NCI-H460 (cell line): ENCODE data around the gene FES. TPM values are rescaled to one million over a fixed set of nuclear protein-coding genes. Genes with fewer than 3 reads are reported as not detected.
A peak's percentile ranks its signal among the peaks of the same experiment; 100 is the strongest.
"Not testable (repeated sequence)": the region's sequence is repeated elsewhere in the genome, so short reads cannot be mapped to it uniquely, and the experiment has no call there.

ENCODE experiments used
- DNase-seq: peaks from one replicate; pipeline ENCODE4 v3.0.0-alpha.2; 2016; ENCODE audit warnings: low read depth; ENCODE audit errors: extremely low read depth
- polyA plus RNA-seq: library from polyadenylated mRNA; depleted of rRNA; stranded (reverse); fragments of >200 nt; gene quantifications from 2 replicates; pipeline ENCODE4 v1.2.3, GENCODE V29; 2014; cell fraction: nucleus; rRNA removed
- total RNA-seq: library from RNA; depleted of rRNA; stranded (reverse); fragments of >200 nt; shearing (Covaris generic); gene quantifications from 2 replicates; pipeline ENCODE4 v1.2.3, GENCODE V29; 2014; rRNA removed

The FES gene
- 0.59 TPM in 1 of 2 replicates, not detected in the other for total RNA-seq
- not detected in 2 replicates for polyA plus RNA-seq

GRCh38 chr15:90883976-90884718 is at the start of gene FES:
Gene FES (plus strand): TSS chr15:90884504. CDS start chr15:90885046, 542 bp downstream.
- no peak for DNase-seq

GRCh38 chr15:90834626-90835025 is 49.7 kb upstream of the FES start:
- DNase-seq: no peak

- peak; percentile 14 for DNase-seq
Measured at GRCh38 chr15:90836296-90836871, 47.9 kb upstream of the FES start.

- DNase-seq: no peak
Measured at GRCh38 chr15:90837094-90837493, 47.2 kb upstream of the FES start.

GRCh38 chr15:90838139-90838538 is 46.2 kb upstream of the FES start:
- no peak for DNase-seq

- no peak for DNase-seq
Measured at GRCh38 chr15:90838544-90838943, 45.8 kb upstream of the FES start.

- DNase-seq: no peak
Measured at GRCh38 chr15:90839187-90840071, 44.9 kb upstream of the FES start.

GRCh38 chr15:90840157-90840855 is 44.0 kb upstream of the FES start:
- no peak for DNase-seq

GRCh38 chr15:90840954-90841353 is 43.4 kb upstream of the FES start:
- no peak for DNase-seq

- DNase-seq: no peak
Measured at GRCh38 chr15:90844696-90845095, 39.6 kb upstream of the FES start.

GRCh38 chr15:90845201-90845949 is 38.9 kb upstream of the FES start:
- DNase-seq: peak; percentile 33

- DNase-seq: not testable (repeated sequence)
Measured at GRCh38 chr15:90849424-90849823, 34.9 kb upstream of the FES start.

GRCh38 chr15:90851114-90851513 is 33.2 kb upstream of the FES start:
- DNase-seq: no peak

- no peak for DNase-seq
Measured at GRCh38 chr15:90851940-90852339, 32.4 kb upstream of the FES start.

- DNase-seq: no peak
Measured at GRCh38 chr15:90855139-90855538, 29.2 kb upstream of the FES start.

- DNase-seq: no peak
Measured at GRCh38 chr15:90857337-90857736, 27.0 kb upstream of the FES start.

GRCh38 chr15:90857883-90858443 is 26.3 kb upstream of the FES start:
- no peak for DNase-seq

GRCh38 chr15:90859234-90860131 is 24.8 kb upstream of the FES start:
- DNase-seq: no peak

GRCh38 chr15:90860450-90860849 is 23.9 kb upstream of the FES start:
- DNase-seq: peak; percentile 85
